Transverse colon (tissue), 4 donors: ENCODE data around the gene LCTL.

ENCODE experiments used
- EP300 ChIP-seq: sonication (generic); formaldehyde crosslinking; IDR thresholded peaks from one replicate; pipeline ENCODE4 v1.6.1; 2017; ENCODE audit warnings: antibody characterized with exemption, low read depth
- POLR2A ChIP-seq: fragments of 450-650 bp; IDR thresholded peaks from one replicate; pipeline ENCODE4 v1.6.1; 2016; ENCODE audit warnings: antibody characterized with exemption, mild to moderate bottlenecking, moderate library complexity
- POLR2AphosphoS5 ChIP-seq, 3 donors: sonication (generic); formaldehyde crosslinking; IDR thresholded peaks; one replicate each; pipeline ENCODE4 v1.6.1; 2016; ENCODE audit warnings: antibody characterized with exemption in 3 of 3
- TF ChIP-seq, protein P1 (sequence below), 5 experiments: fragments of 200-600 bp in 3 of 5; fragments of 450-650 bp in 2 of 5; sonication (generic) in 3 of 5; IDR thresholded peaks; 1 replicate in 2 of 5; 2 replicates in 3 of 5; pipeline ENCODE4 v1.5.1; 2016 to 2017; ENCODE audit warnings: antibody characterized with exemption in 5 of 5, inconsistent platforms in 3 of 5, mild to moderate bottlenecking in 2 of 5, moderate library complexity in 1 of 5

DNA sequence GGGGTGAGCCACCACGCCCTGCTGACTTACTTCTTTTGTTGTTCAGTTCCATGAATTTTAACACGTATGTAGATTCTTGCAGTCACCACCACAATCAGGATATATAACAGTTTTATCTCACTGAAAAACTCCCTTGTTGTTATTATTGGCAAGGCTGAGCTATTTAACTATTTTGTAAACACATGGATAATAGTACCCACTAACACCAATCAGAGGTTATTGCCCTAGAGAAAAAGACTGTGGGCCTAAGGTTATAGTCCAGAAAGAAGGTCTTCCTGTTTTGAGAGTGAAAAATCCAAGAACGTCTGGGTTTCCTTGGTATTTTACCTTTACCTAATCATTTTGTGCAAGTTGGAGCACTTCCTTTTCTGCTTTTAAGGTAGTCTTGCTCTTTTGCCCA, 51.2 kb downstream of the LCTL start:
- TF ChIP-seq POLR2A, result no peak
- TF ChIP-seq, protein P1, sequence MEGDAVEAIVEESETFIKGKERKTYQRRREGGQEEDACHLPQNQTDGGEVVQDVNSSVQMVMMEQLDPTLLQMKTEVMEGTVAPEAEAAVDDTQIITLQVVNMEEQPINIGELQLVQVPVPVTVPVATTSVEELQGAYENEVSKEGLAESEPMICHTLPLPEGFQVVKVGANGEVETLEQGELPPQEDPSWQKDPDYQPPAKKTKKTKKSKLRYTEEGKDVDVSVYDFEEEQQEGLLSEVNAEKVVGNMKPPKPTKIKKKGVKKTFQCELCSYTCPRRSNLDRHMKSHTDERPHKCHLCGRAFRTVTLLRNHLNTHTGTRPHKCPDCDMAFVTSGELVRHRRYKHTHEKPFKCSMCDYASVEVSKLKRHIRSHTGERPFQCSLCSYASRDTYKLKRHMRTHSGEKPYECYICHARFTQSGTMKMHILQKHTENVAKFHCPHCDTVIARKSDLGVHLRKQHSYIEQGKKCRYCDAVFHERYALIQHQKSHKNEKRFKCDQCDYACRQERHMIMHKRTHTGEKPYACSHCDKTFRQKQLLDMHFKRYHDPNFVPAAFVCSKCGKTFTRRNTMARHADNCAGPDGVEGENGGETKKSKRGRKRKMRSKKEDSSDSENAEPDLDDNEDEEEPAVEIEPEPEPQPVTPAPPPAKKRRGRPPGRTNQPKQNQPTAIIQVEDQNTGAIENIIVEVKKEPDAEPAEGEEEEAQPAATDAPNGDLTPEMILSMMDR (IDR thresholded peaks at IDR 0.05), result no peak
- TF ChIP-seq EP300, result no peak
- TF ChIP-seq POLR2AphosphoS5 (IDR thresholded peaks at IDR 0.05), result no peak
